Fibroblast of lung (primary cell): ENCODE data around the gene VGLL4. TPM values are rescaled to one million over a fixed set of nuclear protein-coding genes. Genes with fewer than 3 reads are reported as not detected.

ENCODE experiments used
- DNase-seq, 2 donors: peaks; one replicate each; pipeline versions ENCODE4 v3.0.0 to v3.0.0-alpha.2; 2010; ENCODE audit warnings: low read depth in 2 of 2
- H2AFZ ChIP-seq: 2 replicates; pipeline ENCODE4 v1.5.1; 2012; ENCODE audit warnings: low read length, control low read depth, inconsistent platforms
- H3K27ac ChIP-seq: 2 replicates; pipeline ENCODE4 v1.5.1; 2011; ENCODE audit warnings: low read length, control low read depth; ENCODE audit not compliant: insufficient read depth
- H3K27me3 ChIP-seq: 2 replicates; pipeline ENCODE4 v1.5.1; 2011; ENCODE audit warnings: mild to moderate bottlenecking, low read length; ENCODE audit not compliant: control insufficient read depth, insufficient read depth
- H3K36me3 ChIP-seq: 2 replicates; pipeline ENCODE4 v1.5.1; 2011; ENCODE audit warnings: low read length; ENCODE audit not compliant: control insufficient read depth, insufficient read depth
- H3K4me1 ChIP-seq: 2 replicates; pipeline ENCODE4 v1.5.1; 2011; ENCODE audit warnings: low read length; ENCODE audit not compliant: control insufficient read depth, insufficient read depth; ENCODE audit errors: extremely low read depth
- H3K4me2 ChIP-seq: 2 replicates; pipeline ENCODE4 v1.5.1; 2011; ENCODE audit warnings: low read length, control low read depth; ENCODE audit not compliant: insufficient read depth; ENCODE audit errors: extremely low read depth
- H3K4me3 ChIP-seq, 4 experiments: fragments of 200-600 bp in 1 of 4; sonication (generic) in 1 of 4; replicated peaks in 1 of 4; 2 replicates each; pipeline ENCODE4 v1.5.1; 2011 to 2016; ENCODE audit warnings: low read length in 4 of 4, low read depth in 3 of 4, mild to moderate bottlenecking in 3 of 4, control low read depth in 2 of 4, inconsistent platforms in 1 of 4, mixed read lengths in 1 of 4; ENCODE audit not compliant: insufficient read depth in 1 of 4; ENCODE audit errors: control extremely low read depth in 1 of 4
- H3K79me2 ChIP-seq: 2 replicates; pipeline ENCODE4 v1.5.1; 2012; ENCODE audit warnings: mild to moderate bottlenecking, low read length, inconsistent platforms; ENCODE audit not compliant: control insufficient read depth, insufficient read depth
- H3K9ac ChIP-seq: 2 replicates; pipeline ENCODE4 v1.5.1; 2011; ENCODE audit warnings: mild to moderate bottlenecking, low read length, control low read depth; ENCODE audit not compliant: insufficient read depth
- H3K9me3 ChIP-seq: 2 replicates; pipeline ENCODE4 v1.5.1; 2012; ENCODE audit warnings: low read depth, low read length; ENCODE audit not compliant: control insufficient read depth, insufficient read depth
- H4K20me1 ChIP-seq: 2 replicates; pipeline ENCODE4 v1.5.1; 2011; ENCODE audit warnings: low read length; ENCODE audit not compliant: control insufficient read depth, insufficient read depth; ENCODE audit errors: extremely low read depth
- CTCF ChIP-seq, 2 donors: IDR thresholded peaks in 1 of 2; conservative IDR thresholded peaks in 1 of 2; 1 replicate in 1 of 2; 2 replicates in 1 of 2; pipeline ENCODE4 v1.5.1; 2011 to 2012; ENCODE audit warnings: low read length in 2 of 2, control low read depth in 1 of 2, inconsistent platforms in 1 of 2, low read depth in 1 of 2, mild to moderate bottlenecking in 1 of 2
- EZH2 ChIP-seq: IDR thresholded peaks from 2 replicates; pipeline ENCODE4 v1.5.1; 2012; ENCODE audit warnings: low read length, control low read depth, mild to moderate bottlenecking; ENCODE audit errors: missing control alignments
- polyA plus RNA-seq, 2 donors: library from polyadenylated mRNA; depleted of rRNA in 1 of 2; stranded (reverse) in 1 of 2; unstranded in 1 of 2; fragments of >200 nt; gene quantifications; 2 replicates each; pipeline ENCODE4 v1.2.1, GENCODE V29; 2011 to 2012; ENCODE audit warnings: missing spikeins in 1 of 2
- total RNA-seq: library from RNA; depleted of rRNA; stranded (reverse); fragments of >200 nt; gene quantifications from 2 replicates; pipeline ENCODE4 v1.2.1, GENCODE V29; 2014

Gene VGLL4
- total and polyA plus RNA-seq, 2 donors (not counting 1 experiment from before 2014, with no cell fraction given): 18.4 to 34.7 TPM

GRCh38 chr3:11641316-11641682 is 2.4 kb downstream of the VGLL4 start:
- Histone ChIP-seq H3K4me2 (peak overlapping the region; percentile 29), H3K4me1 (peaks cover 11% of the 10 kb centered on the region), H3K27me3 (no peaks in the 10 kb centered on the region), H2AFZ (no peak overlapping the region), H3K4me3 (peak overlapping the region; percentile 62 to 89 (median 78)), H3K79me2 (peaks cover 59% of the 10 kb centered on the region), H3K36me3 (no peaks in the 10 kb centered on the region), H3K9ac (peak overlapping the region; percentile 70), H3K9me3 (no peaks in the 10 kb centered on the region), H3K27ac (peak overlapping the region; percentile 89), H4K20me1 (no peaks in the 10 kb centered on the region)
- peak in 1 of 2 donors; percentile 80 for DNase-seq
- TF ChIP-seq CTCF (conservative IDR thresholded peaks at IDR 0.05 in 1 of 2, IDR thresholded peaks at IDR 0.05 in 1 of 2; ENCODE audit: low read depth in 1 of 2, low read length in 2 of 2) (no peak), EZH2 (no peak)

DNA sequence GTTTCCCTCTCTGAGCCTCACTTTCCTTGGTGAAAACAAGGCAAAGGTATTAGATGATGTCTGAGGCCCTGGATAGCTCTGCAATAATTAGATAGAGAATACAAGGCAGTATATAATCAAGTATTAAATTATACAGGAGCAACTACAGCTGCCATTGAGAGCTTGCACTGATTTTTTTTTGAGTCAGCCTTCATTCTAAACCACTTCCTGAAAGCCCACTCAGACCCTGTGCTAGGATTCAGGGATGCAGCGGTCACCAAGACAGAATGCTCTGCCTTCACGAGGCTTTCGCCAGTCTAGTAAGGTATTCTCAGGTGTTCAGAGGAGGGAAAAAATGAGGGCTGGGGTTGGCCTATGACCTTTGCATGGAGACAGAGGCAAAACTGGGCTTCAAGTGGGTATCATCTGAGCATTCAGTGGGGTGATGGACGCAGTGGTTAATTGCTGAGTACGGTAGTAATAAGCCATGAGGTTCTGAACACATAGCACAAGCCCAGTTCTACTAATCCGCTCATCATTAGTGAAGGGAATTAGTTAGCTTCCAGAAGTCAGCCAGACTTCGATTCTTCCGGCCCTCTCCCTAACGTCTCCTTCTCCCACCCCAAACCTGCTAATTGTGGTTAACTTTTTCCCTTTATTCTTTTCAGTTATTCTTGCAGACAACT is 3.6 kb downstream of the VGLL4 start:
- H3K27ac ChIP-seq: peak overlapping the region; percentile 89
- TF ChIP-seq CTCF (conservative IDR thresholded peaks at IDR 0.05 in 1 of 2, IDR thresholded peaks at IDR 0.05 in 1 of 2; ENCODE audit: low read depth in 1 of 2, low read length in 2 of 2) (no peak), EZH2 (no peak)
- no peak overlapping the region for H3K9ac ChIP-seq
- H4K20me1 ChIP-seq: no peaks in the 10 kb centered on the region
- H3K4me1 ChIP-seq: peaks cover 11% of the 10 kb centered on the region
- no peak overlapping the region for H2AFZ ChIP-seq
- H3K4me2 ChIP-seq: peak overlapping the region; percentile 29
- H3K79me2 ChIP-seq: peaks cover 69% of the 10 kb centered on the region
- H3K36me3 ChIP-seq: no peaks in the 10 kb centered on the region
- H3K9me3 ChIP-seq: no peaks in the 10 kb centered on the region
- no peak for DNase-seq
- no peaks in the 10 kb centered on the region for H3K27me3 ChIP-seq
- peak overlapping the region in 2 of 4 experiments; percentile 77 to 89 for H3K4me3 ChIP-seq

- H3K27me3 ChIP-seq: no peaks in the 10 kb centered on the region
- no peaks in the 10 kb centered on the region for H4K20me1 ChIP-seq
- H3K9ac ChIP-seq: no peak overlapping the region
- peaks cover 11% of the 10 kb centered on the region for H3K4me1 ChIP-seq
- DNase-seq: no peak
- no peaks in the 10 kb centered on the region for H3K9me3 ChIP-seq
- no peak overlapping the region for H2AFZ ChIP-seq
- TF ChIP-seq CTCF (conservative IDR thresholded peaks at IDR 0.05 in 1 of 2, IDR thresholded peaks at IDR 0.05 in 1 of 2; ENCODE audit: low read depth in 1 of 2, low read length in 2 of 2): no peak
- no peak for TF ChIP-seq EZH2
- no peaks in the 10 kb centered on the region for H3K36me3 ChIP-seq
- peak overlapping the region; percentile 90 for H3K4me2 ChIP-seq
- peak overlapping the region in 3 of 4 experiments; percentile 28 to 43 (median 35) for H3K4me3 ChIP-seq
- H3K27ac ChIP-seq: peak overlapping the region; percentile 76
- H3K79me2 ChIP-seq: peaks cover 83% of the 10 kb centered on the region
These were observed 5.0 kb downstream of the VGLL4 start for GRCh38 chr3:11638495-11639358.
